GM13976 (cell line): ENCODE data around the gene NELL1.

Source experiments
- DNase-seq: peaks from one replicate; pipeline ENCODE4 v3.0.0; 2012; ENCODE audit warnings: low spot score
- CTCF ChIP-seq: IDR thresholded peaks from 2 replicates; pipeline ENCODE4 v1.5.1; 2012; ENCODE audit warnings: borderline replicate concordance, mild to moderate bottlenecking; ENCODE audit not compliant: insufficient read depth; ENCODE audit errors: extremely low read depth, missing control alignments, control extremely low read depth
- in situ Hi-C: fragments of 300-500 bp; cut with MboI; formaldehyde crosslinking; loops from one replicate; pipeline ENCODE4 v1.12.0; 2022; ENCODE audit warnings: low sequenced_read_pairs, mixed read lengths, inconsistent platforms; ENCODE audit not compliant: unreplicated experiment

The NELL1 gene

GRCh38 chr11:20671856-20672546 lies 2.6 kb downstream of the NELL1 start:
- TF ChIP-seq CTCF, result no peak
- in situ Hi-C loops, result no loop called here
- peak; percentile 38 for DNase-seq

- in situ Hi-C loops, result no loop called here
- TF ChIP-seq CTCF, result peak; percentile 16
- DNase-seq, result no peak
These were observed 3.2 kb downstream of the NELL1 start for GRCh38 chr11:20672575-20672974.

- no peak for DNase-seq
- in situ Hi-C loops, result no loop called here
- no peak for TF ChIP-seq CTCF
These were observed 7.3 kb downstream of the NELL1 start for GRCh38 chr11:20676658-20677057.

GRCh38 chr11:20688761-20689160 lies 19.4 kb downstream of the NELL1 start:
- in situ Hi-C loops, result no loop called here
- no peak for TF ChIP-seq CTCF
- DNase-seq, result no peak

DNA sequence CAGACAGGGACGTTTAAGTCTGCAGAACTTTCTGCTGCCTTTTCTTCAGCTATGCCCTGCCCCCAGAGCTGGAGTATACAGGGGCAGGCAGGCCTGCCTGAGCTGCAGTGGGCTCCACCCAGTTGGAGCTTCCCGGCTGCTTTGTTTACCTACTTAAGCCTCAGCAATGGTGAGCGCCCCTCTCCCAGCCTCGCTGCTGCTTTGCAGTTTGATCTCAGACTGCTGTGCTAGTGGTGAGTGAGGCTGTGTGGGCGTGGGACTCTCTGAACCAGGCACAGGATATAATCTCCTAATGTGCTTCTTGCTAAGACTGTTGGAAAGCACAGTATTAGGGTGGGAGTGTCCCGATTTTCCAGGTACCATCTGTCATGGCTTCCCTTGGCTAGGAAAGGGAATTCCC lies 38.5 kb downstream of the NELL1 start:
- in situ Hi-C loops, result no loop called here
- no peak for DNase-seq

GRCh38 chr11:20712912-20713311 lies 43.5 kb downstream of the NELL1 start:
- in situ Hi-C loops, result no loop called here
- TF ChIP-seq CTCF, result no peak
- DNase-seq, result no peak

More for the DNA sequence above, 38.5 kb downstream of the NELL1 start:
- TF ChIP-seq CTCF, result no peak
